Activated CD8-positive, alpha-beta memory T cell treated with anti-CD3 and anti-CD28 coated beads, Interleukin-2, amount 50 U/mL, for 1 hour (primary cell): ENCODE results near the gene LEMD2.

Experiments used
- DNase-seq: peaks from one replicate; pipeline ENCODE4 v3.0.0-alpha.2; 2020; ENCODE audit errors: extremely low read depth

Gene LEMD2

GRCh38 chr6:33794910-33795623 lies 6.1 kb upstream of the LEMD2 start:
- DNase-seq = no peak

- DNase-seq = no peak
These were observed 4.1 kb upstream of the LEMD2 start for GRCh38 chr6:33792981-33793380.

- no peak for DNase-seq
These were observed 2.7 kb upstream of the LEMD2 start for GRCh38 chr6:33791620-33792019.

GRCh38 chr6:33790910-33791309 lies 2.0 kb upstream of the LEMD2 start:
- no peak for DNase-seq

- DNase-seq = no peak
These were observed 1.4 kb upstream of the LEMD2 start for GRCh38 chr6:33790379-33790778.

- DNase-seq = no peak
These were observed 593 bp upstream of the LEMD2 start for GRCh38 chr6:33789550-33789895.

GRCh38 chr6:33787954-33788693 lies 806 bp downstream of the LEMD2 start:
- DNase-seq = no peak

- DNase-seq = no peak
These were observed 1.5 kb downstream of the LEMD2 start for GRCh38 chr6:33787346-33787953.

- DNase-seq = no peak
These were observed 2.2 kb downstream of the LEMD2 start for GRCh38 chr6:33786736-33787135.

GRCh38 chr6:33785778-33786177 lies 3.2 kb downstream of the LEMD2 start:
- DNase-seq = no peak

- DNase-seq = no peak
These were observed 4.1 kb downstream of the LEMD2 start for GRCh38 chr6:33784787-33785186.

- DNase-seq = no peak
These were observed 5.0 kb downstream of the LEMD2 start for GRCh38 chr6:33783781-33784520.

GRCh38 chr6:33782561-33782960 lies 6.4 kb downstream of the LEMD2 start:
- no peak for DNase-seq

- no peak for DNase-seq
These were observed 7.6 kb downstream of the LEMD2 start for GRCh38 chr6:33781131-33781975.

GRCh38 chr6:33779895-33780294 lies 9.0 kb downstream of the LEMD2 start:
- DNase-seq = no peak

GRCh38 chr6:33779290-33779689 lies 9.6 kb downstream of the LEMD2 start:
- DNase-seq = no peak

- DNase-seq = no peak
These were observed 10.3 kb downstream of the LEMD2 start for GRCh38 chr6:33778444-33779121.

GRCh38 chr6:33777398-33778388 lies 11.2 kb downstream of the LEMD2 start:
- DNase-seq = no peak

GRCh38 chr6:33776764-33777163 lies 12.2 kb downstream of the LEMD2 start:
- DNase-seq = no peak

- DNase-seq = no peak
These were observed 12.7 kb downstream of the LEMD2 start for GRCh38 chr6:33776186-33776585.
